ENCODE data around the gene CCDC85C. TPM values are rescaled to one million over a fixed set of nuclear protein-coding genes. Genes with fewer than 3 reads are reported as not detected.

The CCDC85C gene
- total RNA-seq, 4 donors from 2014 or later: 0.88 to 56.3 (median 13.6) TPM

DNA sequence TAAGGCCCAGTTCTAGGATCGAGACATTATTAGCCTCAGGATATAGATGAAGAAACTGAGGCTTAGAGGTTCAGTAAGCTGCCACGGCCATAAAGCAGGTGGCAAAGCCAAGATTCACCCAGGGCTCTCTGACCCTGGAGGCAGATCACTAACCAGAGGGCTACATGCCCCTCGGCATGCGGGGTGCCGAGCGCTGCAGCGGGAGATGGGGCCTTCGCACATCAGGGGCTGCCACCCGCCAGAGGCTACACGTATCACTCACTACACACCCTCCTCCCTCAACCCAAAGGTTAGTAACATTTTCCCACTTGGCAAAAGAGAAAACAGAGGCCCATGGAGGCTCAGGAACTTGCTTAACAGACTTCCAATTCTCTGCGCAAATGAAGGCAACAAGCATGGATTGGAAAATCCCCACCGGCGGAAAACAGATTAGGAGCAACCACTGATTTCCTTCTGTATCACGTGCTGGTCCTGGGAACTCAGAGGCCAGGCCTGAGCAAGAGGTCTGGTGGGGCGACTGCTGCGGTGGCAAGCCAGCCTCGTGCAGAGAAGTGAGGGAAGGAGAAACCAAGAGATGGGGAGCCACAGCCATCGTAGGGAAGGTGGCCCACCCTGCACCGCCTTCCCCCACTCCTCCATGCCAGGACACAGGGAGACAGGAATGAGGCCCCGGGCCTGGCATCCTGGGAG lies 6.0 kb downstream of the CCDC85C start:
- intact Hi-C loops (cut with DNase I; ENCODE audit: low total_unique reads): no loop called here
- H3K4me3 ChIP-seq: no peak overlapping the region
- no peaks in the 10 kb centered on the region for H3K9me3 ChIP-seq
- no peaks in the 10 kb centered on the region for H3K27me3 ChIP-seq
- H3K4me1 ChIP-seq: peaks cover 0 to 22% of the 10 kb centered on the region in 2 donors
- H3K27ac ChIP-seq: peak overlapping the region in 1 of 2 donors; percentile 3
- no peaks in the 10 kb centered on the region for H3K36me3 ChIP-seq
- TF ChIP-seq CTCF (IDR thresholded peaks at IDR 0.05) (no peak), POLR2A (IDR thresholded peaks at IDR 0.05) (no peak)
- no peak for DNase-seq

DNA sequence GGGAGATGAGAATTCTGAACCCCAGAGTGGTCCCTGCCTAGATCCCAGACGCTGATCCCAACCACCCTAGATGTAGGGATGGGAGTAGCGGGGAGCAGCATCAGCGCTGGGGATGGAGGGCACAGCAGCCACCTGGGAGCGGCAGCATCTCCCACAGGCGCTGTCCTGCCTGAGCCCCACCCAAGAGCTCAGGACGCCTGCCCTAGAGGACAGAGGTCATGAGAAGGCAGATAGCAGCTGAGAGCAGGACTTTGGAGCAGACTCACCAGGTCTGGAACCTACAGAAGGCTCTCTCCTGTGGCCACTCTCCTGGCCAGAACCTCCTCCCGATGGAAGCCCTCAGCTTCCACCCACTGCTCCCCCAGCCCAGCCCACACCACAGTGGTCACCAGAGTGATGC lies 7.2 kb downstream of the CCDC85C start:
- H3K36me3 ChIP-seq: no peaks in the 10 kb centered on the region
- TF ChIP-seq CTCF (IDR thresholded peaks at IDR 0.05) (no peak), POLR2A (IDR thresholded peaks at IDR 0.05) (no peak)
- no peaks in the 10 kb centered on the region for H3K9me3 ChIP-seq
- no peak for DNase-seq
- no peaks in the 10 kb centered on the region for H3K27me3 ChIP-seq
- peak overlapping the region in 1 of 2 donors; percentile 19 for H3K27ac ChIP-seq
- no peak overlapping the region for H3K4me3 ChIP-seq
- peaks cover 0 to 18% of the 10 kb centered on the region in 2 donors for H3K4me1 ChIP-seq
- intact Hi-C loops (cut with DNase I; ENCODE audit: low total_unique reads): no loop called here

GRCh38 chr14:99596071-99596627 lies 7.9 kb downstream of the CCDC85C start:
- TF ChIP-seq POLR2A (IDR thresholded peaks at IDR 0.05): no peak
- no peak for TF ChIP-seq CTCF (IDR thresholded peaks at IDR 0.05)
- no peak for DNase-seq
- Histone ChIP-seq H3K27ac (peak overlapping the region; percentile 12 to 47), H3K27me3 (no peaks in the 10 kb centered on the region), H3K4me1 (peaks cover 0 to 22% of the 10 kb centered on the region in 2 donors), H3K9me3 (no peaks in the 10 kb centered on the region), H3K36me3 (no peaks in the 10 kb centered on the region), H3K4me3 (no peak overlapping the region)
- intact Hi-C loops (cut with DNase I; ENCODE audit: low total_unique reads): no loop called here

- Histone ChIP-seq H3K4me3 (no peak overlapping the region), H3K36me3 (no peaks in the 10 kb centered on the region), H3K4me1 (peaks cover 0 to 22% of the 10 kb centered on the region in 2 donors), H3K9me3 (no peaks in the 10 kb centered on the region), H3K27me3 (no peaks in the 10 kb centered on the region), H3K27ac (peak overlapping the region; percentile 12 to 47)
- DNase-seq: no peak
- TF ChIP-seq POLR2A (IDR thresholded peaks at IDR 0.05) (no peak), CTCF (IDR thresholded peaks at IDR 0.05) (no peak)
- intact Hi-C loops (cut with DNase I; ENCODE audit: low total_unique reads): no loop called here
These were observed 8.5 kb downstream of the CCDC85C start for GRCh38 chr14:99595524-99595923.

DNA sequence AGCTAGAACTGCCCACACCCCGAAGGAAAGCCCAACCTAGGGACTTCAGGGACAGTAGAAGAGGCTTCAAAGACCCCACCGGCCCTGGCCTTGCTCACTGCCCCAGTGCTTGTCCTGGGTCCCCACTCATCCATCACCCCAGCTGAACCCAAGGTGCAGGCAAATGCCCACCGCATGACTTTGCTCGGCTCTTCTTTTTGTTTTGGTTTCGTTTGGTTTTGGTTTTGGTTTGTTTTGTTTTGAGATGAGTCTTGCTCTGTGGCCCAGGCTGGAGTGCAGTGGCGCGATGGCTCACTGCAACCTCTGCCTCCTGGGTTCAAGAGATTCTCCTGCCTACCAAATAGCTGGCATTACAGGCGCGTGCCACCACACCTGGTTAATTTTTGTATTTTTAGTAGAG lies 9.0 kb downstream of the CCDC85C start:
- Histone ChIP-seq H3K27me3 (no peaks in the 10 kb centered on the region), H3K36me3 (no peaks in the 10 kb centered on the region), H3K27ac (no peak overlapping the region), H3K4me1 (peaks cover 0 to 24% of the 10 kb centered on the region in 2 donors), H3K9me3 (no peaks in the 10 kb centered on the region), H3K4me3 (no peak overlapping the region)
- TF ChIP-seq CTCF (IDR thresholded peaks at IDR 0.05) (no peak), POLR2A (IDR thresholded peaks at IDR 0.05) (no peak)
- no peak for DNase-seq
- intact Hi-C loops (cut with DNase I; ENCODE audit: low total_unique reads): no loop called here
